H9 (cell line): Measurements from ENCODE around the gene FOXK1. TPM values are rescaled to one million over a fixed set of nuclear protein-coding genes. Genes with fewer than 3 reads are reported as not detected.
"Not testable (repeated sequence)": the region's sequence is repeated elsewhere in the genome, so short reads cannot be mapped to it uniquely, and the experiment has no call there.

ENCODE experiments used
- DNase-seq: peaks from one replicate; pipeline ENCODE4 v3.0.0-alpha.2; 2017
- H2AFZ ChIP-seq: one replicate; pipeline ENCODE4 v1.6.1; 2013; ENCODE audit warnings: mild to moderate bottlenecking, low read length, control low read depth, moderate library complexity
- H2AK5ac ChIP-seq: 2 replicates; pipeline ENCODE4 v1.6.1; 2013; ENCODE audit warnings: low read length, control low read depth, mixed read lengths; ENCODE audit not compliant: insufficient read length
- H2BK120ac ChIP-seq: one replicate; pipeline ENCODE4 v1.6.1; 2013; ENCODE audit warnings: low read depth, mild to moderate bottlenecking, low read length, control low read depth, inconsistent platforms; ENCODE audit not compliant: poor library complexity, severe bottlenecking
- H2BK12ac ChIP-seq: 2 replicates; pipeline ENCODE4 v1.6.1; 2013; ENCODE audit warnings: low read length, control low read depth, mixed read lengths, low read depth; ENCODE audit not compliant: insufficient read length
- H2BK15ac ChIP-seq: 2 replicates; pipeline ENCODE4 v1.6.1; 2013; ENCODE audit warnings: low read depth, low read length, control low read depth
- H2BK20ac ChIP-seq: one replicate; pipeline ENCODE4 v1.6.1; 2013; ENCODE audit warnings: low read depth, mild to moderate bottlenecking, low read length, control low read depth, inconsistent platforms; ENCODE audit not compliant: poor library complexity, severe bottlenecking
- H2BK5ac ChIP-seq: 2 replicates; pipeline ENCODE4 v1.6.1; 2013; ENCODE audit warnings: low read length, control low read depth, mixed read lengths; ENCODE audit not compliant: insufficient read length
- H3K14ac ChIP-seq: 2 replicates; pipeline ENCODE4 v1.6.1; 2013; ENCODE audit warnings: low read length, control low read depth; ENCODE audit not compliant: insufficient read depth
- H3K18ac ChIP-seq: 2 replicates; pipeline ENCODE4 v1.6.1; 2013; ENCODE audit warnings: low read depth, mild to moderate bottlenecking, mixed read lengths, low read length, control low read depth; ENCODE audit not compliant: insufficient read length
- H3K23ac ChIP-seq: 2 replicates; pipeline ENCODE4 v1.6.1; 2013; ENCODE audit warnings: low read length, control low read depth, mixed read lengths, low read depth; ENCODE audit not compliant: insufficient read length
- H3K23me2 ChIP-seq: 2 replicates; pipeline ENCODE4 v1.6.1; 2013; ENCODE audit warnings: low read depth, mild to moderate bottlenecking, mixed read lengths, low read length, control low read depth; ENCODE audit not compliant: insufficient read length, poor library complexity, severe bottlenecking
- H3K27ac ChIP-seq: 2 replicates; pipeline ENCODE4 v1.5.1; 2013; ENCODE audit warnings: low read length, control low read depth, mixed read lengths, low read depth; ENCODE audit not compliant: insufficient read length
- H3K27me3 ChIP-seq: 2 replicates; pipeline ENCODE4 v1.6.1; 2013; ENCODE audit warnings: low read length, control low read depth, inconsistent platforms; ENCODE audit not compliant: insufficient read depth
- H3K4ac ChIP-seq: 2 replicates; pipeline ENCODE4 v1.6.1; 2013; ENCODE audit warnings: low read depth, mild to moderate bottlenecking, control low read depth, inconsistent platforms, low read length, moderate library complexity
- H3K4me1 ChIP-seq: 2 replicates; pipeline ENCODE4 v1.6.1; 2013; ENCODE audit warnings: low read length, control low read depth, inconsistent platforms; ENCODE audit not compliant: insufficient read depth
- H3K4me2 ChIP-seq: 2 replicates; pipeline ENCODE4 v1.6.1; 2013; ENCODE audit warnings: low read length, control low read depth, mixed read lengths; ENCODE audit not compliant: insufficient read length, insufficient read depth
- H3K56ac ChIP-seq: 2 replicates; pipeline ENCODE4 v1.6.1; 2013; ENCODE audit warnings: low read depth, mild to moderate bottlenecking, mixed read lengths, low read length, control low read depth; ENCODE audit not compliant: insufficient read length
- H3K79me1 ChIP-seq: 2 replicates; pipeline ENCODE4 v1.6.1; 2013; ENCODE audit warnings: low read depth, mild to moderate bottlenecking, moderate library complexity, low read length, control low read depth, inconsistent platforms; ENCODE audit not compliant: insufficient read depth, poor library complexity, severe bottlenecking
- H3K79me2 ChIP-seq: 2 replicates; pipeline ENCODE4 v1.6.1; 2013; ENCODE audit warnings: low read length, control low read depth, inconsistent platforms; ENCODE audit not compliant: insufficient read depth
- H3K9ac ChIP-seq: 2 replicates; pipeline ENCODE4 v1.6.1; 2013; ENCODE audit warnings: low read length, control low read depth, mixed read lengths; ENCODE audit not compliant: insufficient read length; ENCODE audit errors: extremely low read depth
- H3K9me3 ChIP-seq: one replicate; pipeline ENCODE4 v1.6.1; 2013; ENCODE audit warnings: low read depth, low read length, inconsistent platforms; ENCODE audit not compliant: control insufficient read depth
- H3T11ph ChIP-seq: one replicate; pipeline ENCODE4 v1.6.1; 2013; ENCODE audit warnings: mild to moderate bottlenecking, low read length, control low read depth, inconsistent platforms
- H4K20me1 ChIP-seq: one replicate; pipeline ENCODE4 v1.6.1; 2013; ENCODE audit not compliant: control insufficient read depth, insufficient read length, insufficient read depth
- H4K5ac ChIP-seq: 2 replicates; pipeline ENCODE4 v1.6.1; 2013; ENCODE audit warnings: low read depth, mild to moderate bottlenecking, mixed read lengths, low read length, control low read depth; ENCODE audit not compliant: insufficient read length
- H4K8ac ChIP-seq: replicated peaks from 2 replicates; pipeline ENCODE4 v1.6.1; 2013; ENCODE audit warnings: low read length, control low read depth, mixed read lengths, low read depth; ENCODE audit not compliant: insufficient read length
- H4K91ac ChIP-seq: 2 replicates; pipeline ENCODE4 v1.6.1; 2013; ENCODE audit warnings: low read depth, mild to moderate bottlenecking, moderate library complexity, mixed read lengths, low read length, control low read depth; ENCODE audit not compliant: insufficient read length
- H3K27ac Mint-ChIP-seq, 3 experiments: 2 replicates in 2 of 3; 3 replicates in 1 of 3; pipeline ENCODE4 v1.8.0; 2020 to 2021; ENCODE audit warnings: mixed read lengths in 3 of 3, mild to moderate bottlenecking in 1 of 3, moderate library complexity in 1 of 3
- H3K27me3 Mint-ChIP-seq: 2 replicates; pipeline ENCODE4 v1.8.0; 2021; ENCODE audit warnings: low read depth, mild to moderate bottlenecking, moderate library complexity, mixed read lengths
- H3K36me3 Mint-ChIP-seq, 3 experiments: 2 replicates in 2 of 3; 3 replicates in 1 of 3; pipeline ENCODE4 v1.8.0; 2020 to 2021; ENCODE audit warnings: low read depth in 3 of 3, mixed read lengths in 3 of 3; ENCODE audit not compliant: insufficient read depth in 1 of 3
- H3K4me1 Mint-ChIP-seq, 2 experiments: 2 replicates each; pipeline ENCODE4 v1.8.0; 2020; ENCODE audit warnings: mixed read lengths in 2 of 2
- H3K4me3 Mint-ChIP-seq, 2 experiments: 2 replicates in 1 of 2; 3 replicates in 1 of 2; pipeline ENCODE4 v1.8.0; 2020 to 2021; ENCODE audit warnings: mild to moderate bottlenecking in 2 of 2, mixed read lengths in 2 of 2, moderate library complexity in 1 of 2
- H3K9me3 Mint-ChIP-seq, 2 experiments: 2 replicates in 1 of 2; 3 replicates in 1 of 2; pipeline ENCODE4 v1.8.0; 2020; ENCODE audit warnings: mild to moderate bottlenecking in 2 of 2, mixed read lengths in 2 of 2, moderate library complexity in 1 of 2
- CTCF ChIP-seq: fragments of 200-600 bp; sonication (generic); conservative IDR thresholded peaks from 3 replicates; pipeline ENCODE4 v1.8.0; 2021; ENCODE audit warnings: antibody characterized with exemption, mild to moderate bottlenecking
- WGBS: extraction: QIAGEN DNeasy Blood & Tissue Kit; methylation state at CpG from one replicate; pipeline ENCODE4 v1.1.7; 2013; ENCODE audit warnings: missing lambda C conversion rate, low lambda C conversion rate, mixed read lengths; ENCODE audit not compliant: insufficient read length; ENCODE audit errors: extremely low coverage; 5-methylcytosine and 5-hydroxymethylcytosine counted together
- total RNA-seq: library from RNA; stranded (reverse); gene quantifications from 2 replicates; pipeline ENCODE4 v1.2.1, GENCODE V29; 2021

Gene FOXK1
- total RNA-seq, 1 experiment from 2014 or later: 14.4 TPM

GRCh38 chr7:4692055-4692454 lies 10.0 kb downstream of the FOXK1 start:
- no peak overlapping the region for H2BK12ac ChIP-seq
- H2BK120ac ChIP-seq: no peak overlapping the region
- no peak overlapping the region for H3K23ac ChIP-seq
- H3K4me1 ChIP-seq: no peaks in the 10 kb centered on the region; the same call in 1 of the 2 replicates
- H3K18ac ChIP-seq: no peak overlapping the region
- no peaks in the 10 kb centered on the region for H3K36me3 Mint-ChIP-seq
- no peaks in the 10 kb centered on the region for H3K4me1 Mint-ChIP-seq
- no peak overlapping the region for H2AK5ac ChIP-seq
- H3K4ac ChIP-seq: no peak overlapping the region
- no peak overlapping the region for H2BK15ac ChIP-seq
- H3K4me3 Mint-ChIP-seq: no peak overlapping the region
- no peak overlapping the region for H3K14ac ChIP-seq
- no peak overlapping the region for H3K27ac Mint-ChIP-seq
- H4K8ac ChIP-seq: no peak overlapping the region
- no peak overlapping the region for H3T11ph ChIP-seq
- peaks cover 5% of the 10 kb centered on the region for H3K79me1 ChIP-seq
- H3K9me3 ChIP-seq: no peaks in the 10 kb centered on the region
- no peak overlapping the region for H2BK20ac ChIP-seq
- H3K23me2 ChIP-seq: no peaks in the 10 kb centered on the region
- H3K56ac ChIP-seq: no peak overlapping the region
- DNase-seq: no peak
- H3K9me3 Mint-ChIP-seq: no peaks in the 10 kb centered on the region; a peak in 1 of 5 replicates
- H3K79me2 ChIP-seq: peaks cover 5% of the 10 kb centered on the region; the same call in 1 of the 2 replicates
- H3K4me2 ChIP-seq: no peak overlapping the region
- no peak overlapping the region for H4K5ac ChIP-seq
- WGBS: no CpG with 5 or more reads among the region's 5 CpGs
- no peak overlapping the region for H2AFZ ChIP-seq
- no peak for TF ChIP-seq CTCF
- no peaks in the 10 kb centered on the region; the same call in 1 of the 2 replicates for H3K27me3 ChIP-seq
- no peak overlapping the region for H3K9ac ChIP-seq
- H3K27ac ChIP-seq: no peak overlapping the region
- H4K91ac ChIP-seq: no peak overlapping the region
- no peaks in the 10 kb centered on the region for H4K20me1 ChIP-seq
- peaks cover 1% of the 10 kb centered on the region; the same call in 1 of the 2 replicates for H3K27me3 Mint-ChIP-seq
- H2BK5ac ChIP-seq: no peak overlapping the region

- not testable (repeated sequence) for H2AK5ac ChIP-seq, H3K79me1 ChIP-seq, H4K91ac ChIP-seq, H3K23me2 ChIP-seq, H3K36me3 Mint-ChIP-seq, H3K4me3 Mint-ChIP-seq, H3K4me1 ChIP-seq, H3K9me3 ChIP-seq, H3K27ac Mint-ChIP-seq, H3K23ac ChIP-seq, H4K5ac ChIP-seq, DNase-seq, H3K79me2 ChIP-seq, H2BK15ac ChIP-seq, H3K56ac ChIP-seq, H3K27ac ChIP-seq, H3K27me3 Mint-ChIP-seq, H3T11ph ChIP-seq, H2BK120ac ChIP-seq, H2BK5ac ChIP-seq, H3K27me3 ChIP-seq, H3K4me1 Mint-ChIP-seq, H2BK20ac ChIP-seq, H2BK12ac ChIP-seq, H3K18ac ChIP-seq, H3K4me2 ChIP-seq, H3K9ac ChIP-seq, H2AFZ ChIP-seq, H4K8ac ChIP-seq, H3K14ac ChIP-seq, H3K4ac ChIP-seq, H4K20me1 ChIP-seq, H3K9me3 Mint-ChIP-seq
- WGBS: no CpG with 5 or more reads among the region's 5 CpGs
Observed at GRCh38 chr7:4692622-4693021, 10.5 kb downstream of the FOXK1 start.
